Testis (tissue), 2 donors: ENCODE measurements around the gene RNF11.
"Not testable (repeated sequence)": the region's sequence is repeated elsewhere in the genome, so short reads cannot be mapped to it uniquely, and the experiment has no call there.

Experiments
- CTCF ChIP-seq, 3 experiments: fragments of 450-650 bp in 2 of 3; fragments of 200-600 bp in 1 of 3; sonication (generic) in 1 of 3; IDR thresholded peaks; one replicate each; pipeline ENCODE4 v1.5.1; 2016 to 2019; ENCODE audit warnings: antibody characterized with exemption in 3 of 3, mild to moderate bottlenecking in 2 of 3, moderate library complexity in 1 of 3
- POLR2A ChIP-seq: fragments of 450-650 bp; IDR thresholded peaks from one replicate; pipeline ENCODE4 v1.6.1; 2017; ENCODE audit warnings: antibody characterized with exemption, mild to moderate bottlenecking, moderate library complexity

DNA sequence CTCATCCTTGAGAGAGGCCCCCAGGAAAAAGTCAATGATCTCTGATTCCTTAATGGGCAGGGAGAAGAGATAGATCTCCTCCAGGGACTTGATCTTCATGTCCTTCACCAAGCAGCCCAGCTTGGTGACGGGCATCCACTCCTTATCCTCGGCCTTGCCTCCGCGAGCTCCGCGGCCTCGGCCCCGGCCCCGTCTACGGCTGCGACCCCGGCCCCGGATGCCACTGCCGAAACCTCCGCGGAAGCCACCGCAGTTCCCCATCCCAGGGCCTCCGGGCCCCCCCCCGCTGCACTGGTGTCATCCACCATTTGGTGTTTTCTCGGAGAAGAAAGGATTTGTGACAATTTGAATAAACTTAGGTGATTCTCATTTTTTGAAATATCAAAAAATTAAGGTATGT is 15.1 kb downstream of the RNF11 start:
- TF ChIP-seq CTCF (IDR thresholded peaks at IDR 0.05); POLR2A: not testable (repeated sequence)
